GM19328 (cell line): ENCODE measurements around the gene THPO.

ENCODE experiments used
- ATAC-seq: cut with Tn5 transposase; IDR thresholded peaks from one replicate; pipeline ENCODE4 v1.9.1; 2021; ENCODE audit warnings: mild to moderate bottlenecking, moderate library complexity; ENCODE audit not compliant: unreplicated experiment

The THPO gene

DNA sequence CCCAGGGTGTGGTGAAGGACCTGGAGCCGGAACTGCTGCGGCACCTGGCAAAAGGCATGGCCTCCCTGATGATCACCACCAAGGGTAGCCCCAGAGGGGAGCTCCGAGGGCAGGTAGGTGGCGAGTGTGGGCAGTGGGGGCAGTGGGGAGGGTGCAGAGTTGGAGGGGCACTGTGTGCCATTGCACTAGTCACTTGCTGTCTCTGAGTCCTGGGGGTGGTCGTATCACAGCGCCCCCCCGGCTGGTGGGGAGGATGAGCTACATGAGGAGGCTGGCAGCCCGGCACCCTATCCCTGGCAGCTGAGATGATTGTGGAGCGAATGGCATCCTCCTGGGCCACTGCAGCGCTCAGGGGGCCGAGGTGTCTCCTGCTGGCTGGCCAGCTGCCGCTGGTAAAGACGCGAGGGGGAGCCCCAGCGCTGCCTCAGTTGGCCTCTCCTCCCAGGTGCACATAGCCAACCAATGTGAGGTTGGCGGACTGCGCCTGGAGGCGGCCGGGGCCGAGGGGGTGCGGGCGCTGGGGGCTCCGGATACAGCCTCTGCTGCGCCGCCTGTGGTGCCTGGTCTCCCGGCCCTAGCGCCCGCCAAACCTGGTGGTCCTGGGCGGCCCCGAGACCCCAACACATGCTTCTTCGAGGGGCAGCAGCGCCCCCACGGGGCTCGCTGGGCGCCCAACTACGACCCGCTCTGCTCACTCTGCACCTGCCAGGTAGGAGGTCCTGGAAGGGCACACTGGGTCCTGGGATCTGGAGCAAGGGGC, 8.2 kb upstream of the THPO start:
- no peak for ATAC-seq

- ATAC-seq: no peak
Measured at GRCh38 chr3:184384856-184385422, 6.9 kb upstream of the THPO start.

DNA sequence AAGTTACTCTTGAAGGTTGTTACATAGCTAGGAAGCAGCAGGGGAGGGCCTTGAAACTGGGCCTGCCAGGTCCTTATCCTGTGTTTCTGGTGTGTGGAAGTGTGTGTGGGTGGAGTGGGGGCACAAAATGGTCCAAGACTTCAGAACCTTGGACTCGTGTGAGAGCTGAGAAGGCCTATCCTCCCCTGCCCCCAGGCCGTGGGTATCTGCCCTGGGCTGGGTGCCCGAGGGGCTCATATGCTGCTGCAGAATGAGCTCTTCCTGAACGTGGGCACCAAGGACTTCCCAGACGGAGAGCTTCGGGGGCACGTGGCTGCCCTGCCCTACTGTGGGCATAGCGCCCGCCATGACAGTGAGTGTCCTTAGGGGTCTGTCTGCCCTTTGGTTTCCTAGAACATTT, 6.3 kb upstream of the THPO start:
- no peak for ATAC-seq

DNA sequence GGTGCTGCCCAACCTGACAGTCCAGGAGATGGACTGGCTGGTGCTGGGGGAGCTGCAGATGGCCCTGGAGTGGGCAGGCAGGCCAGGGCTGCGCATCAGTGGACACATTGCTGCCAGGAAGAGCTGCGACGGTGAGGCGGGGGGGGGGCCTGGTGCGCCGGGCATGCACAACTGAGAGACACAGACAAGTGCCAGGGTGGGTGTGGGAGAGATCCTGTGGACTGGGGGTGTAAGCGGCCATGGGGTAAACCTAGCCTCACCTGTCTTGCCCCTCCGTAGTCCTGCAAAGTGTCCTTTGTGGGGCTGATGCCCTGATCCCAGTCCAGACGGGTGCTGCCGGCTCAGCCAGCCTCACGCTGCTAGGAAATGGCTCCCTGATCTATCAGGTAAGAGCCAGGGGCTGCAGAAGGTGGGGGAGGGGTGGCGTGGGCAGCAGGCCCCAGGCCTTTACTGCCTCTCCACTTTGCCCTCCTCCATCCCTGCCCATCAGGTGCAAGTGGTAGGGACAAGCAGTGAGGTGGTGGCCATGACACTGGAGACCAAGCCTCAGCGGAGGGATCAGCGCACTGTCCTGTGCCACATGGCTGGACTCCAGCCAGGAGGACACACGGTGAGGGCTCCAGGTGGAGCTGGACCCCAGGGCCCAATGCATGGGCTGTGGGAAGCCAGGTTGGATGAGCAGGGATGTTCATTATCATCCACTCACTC, 5.2 kb upstream of the THPO start:
- ATAC-seq: no peak

GRCh38 chr3:184382326-184383032, 4.5 kb upstream of the THPO start:
- no peak for ATAC-seq

DNA sequence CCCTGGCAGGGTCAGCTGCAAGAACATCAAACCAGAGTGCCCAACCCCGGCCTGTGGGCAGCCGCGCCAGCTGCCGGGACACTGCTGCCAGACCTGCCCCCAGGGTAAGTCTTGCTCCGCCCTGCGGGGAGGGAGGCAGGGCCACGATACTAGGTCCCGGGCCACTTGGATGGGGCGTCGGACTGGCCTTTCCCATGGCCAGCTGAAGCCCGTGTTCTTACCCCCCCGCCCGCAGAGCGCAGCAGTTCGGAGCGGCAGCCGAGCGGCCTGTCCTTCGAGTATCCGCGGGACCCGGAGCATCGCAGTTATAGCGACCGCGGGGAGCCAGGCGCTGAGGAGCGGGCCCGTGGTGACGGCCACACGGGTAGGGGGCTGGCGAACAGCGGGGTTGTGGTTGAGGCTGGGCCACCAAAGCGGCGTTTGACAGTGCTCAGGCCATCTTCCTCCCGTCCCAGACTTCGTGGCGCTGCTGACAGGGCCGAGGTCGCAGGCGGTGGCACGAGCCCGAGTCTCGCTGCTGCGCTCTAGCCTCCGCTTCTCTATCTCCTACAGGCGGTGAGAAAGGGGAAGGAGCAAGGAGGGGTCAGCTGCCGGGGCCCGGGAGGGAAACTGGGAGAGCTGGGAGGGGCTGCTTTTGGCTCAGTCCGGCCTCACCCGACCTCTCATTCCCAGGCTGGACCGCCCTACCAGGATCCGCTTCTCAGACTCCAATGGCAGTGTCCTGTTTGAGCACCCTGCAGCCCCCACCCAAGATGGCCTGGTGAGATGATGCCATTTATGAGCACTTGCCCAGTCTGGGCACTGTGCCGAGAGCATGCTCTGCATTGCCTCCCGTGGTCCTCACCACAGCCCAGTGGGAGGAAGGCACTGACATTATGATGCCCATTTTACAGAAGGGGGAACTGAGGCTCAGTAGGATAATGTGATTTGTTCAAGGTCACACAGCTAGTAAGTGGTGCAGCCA, 3.5 kb upstream of the THPO start:
- no peak for ATAC-seq

- ATAC-seq: no peak
Measured at GRCh38 chr3:184380627-184381260, 2.7 kb upstream of the THPO start.

DNA sequence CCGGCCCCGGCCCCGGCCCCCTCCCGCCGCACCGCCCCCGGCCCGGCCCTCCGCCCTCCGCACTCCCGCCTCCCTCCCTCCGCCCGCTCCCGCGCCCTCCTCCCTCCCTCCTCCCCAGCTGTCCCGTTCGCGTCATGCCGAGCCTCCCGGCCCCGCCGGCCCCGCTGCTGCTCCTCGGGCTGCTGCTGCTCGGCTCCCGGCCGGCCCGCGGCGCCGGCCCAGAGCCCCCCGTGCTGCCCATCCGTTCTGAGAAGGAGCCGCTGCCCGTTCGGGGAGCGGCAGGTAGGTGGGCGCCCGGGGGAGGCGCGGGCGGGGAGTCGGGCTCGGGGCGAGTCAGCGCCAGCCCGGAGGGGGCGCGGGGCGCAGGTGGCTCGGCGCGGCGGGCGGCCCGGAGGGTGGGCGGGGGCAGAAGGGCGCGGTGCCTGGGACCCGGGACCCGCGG, 2.2 kb upstream of the THPO start:
- no peak for ATAC-seq

DNA sequence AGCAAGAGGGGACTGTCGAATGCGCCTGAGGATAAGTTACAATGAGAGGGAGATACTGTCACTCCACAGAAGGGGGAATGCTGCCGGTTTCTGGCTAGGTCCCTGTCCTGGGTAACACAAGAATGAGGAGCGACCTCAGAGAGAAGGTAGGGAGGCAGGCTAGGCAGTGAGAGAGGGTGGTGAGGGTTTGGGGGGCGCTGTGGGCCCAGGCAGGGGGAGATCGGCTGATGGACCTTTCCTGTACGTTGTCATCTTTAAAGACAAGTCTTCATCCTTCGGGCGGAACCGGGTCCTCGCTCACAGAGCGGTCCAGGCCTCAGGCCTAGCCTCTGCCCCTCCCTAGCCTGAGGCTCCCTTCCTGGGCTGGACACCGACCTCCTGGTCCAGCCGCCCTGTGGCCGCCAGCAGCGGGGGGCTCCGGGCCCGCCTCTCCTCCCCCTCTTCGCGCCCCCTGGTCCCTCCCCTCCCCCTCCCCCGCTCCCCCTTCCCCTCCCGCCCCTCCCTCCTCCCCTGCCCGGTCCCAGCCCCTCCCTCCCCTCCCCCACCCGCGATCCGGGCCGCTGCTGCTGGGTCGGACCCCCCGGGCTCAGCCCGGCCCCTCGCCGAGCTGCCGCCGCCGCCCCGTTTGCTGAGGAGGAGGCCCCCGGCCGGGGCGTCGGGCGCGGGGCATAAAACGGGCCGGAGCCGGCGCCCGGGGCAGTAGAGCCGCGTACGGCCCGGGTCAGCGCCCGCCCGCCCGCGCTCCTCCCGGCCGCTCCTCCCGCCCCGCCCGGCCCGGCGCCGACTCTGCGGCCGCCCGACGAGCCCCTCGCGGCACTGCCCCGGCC, 1.6 kb upstream of the THPO start, which contains the start of gene CHRD:
TSS of gene CHRD (plus strand) at position 697 of the 827 bp plus-strand sequence. CDS start 265 bp downstream, outside the sequence.
- no peak for ATAC-seq

GRCh38 chr3:184378651-184379357, 797 bp upstream of the THPO start:
- no peak for ATAC-seq

- no peak for ATAC-seq
Measured at GRCh38 chr3:184377374-184377773, 633 bp downstream of the THPO start.

- ATAC-seq: no peak
Measured at GRCh38 chr3:184375747-184376461, 2.1 kb downstream of the THPO start.

DNA sequence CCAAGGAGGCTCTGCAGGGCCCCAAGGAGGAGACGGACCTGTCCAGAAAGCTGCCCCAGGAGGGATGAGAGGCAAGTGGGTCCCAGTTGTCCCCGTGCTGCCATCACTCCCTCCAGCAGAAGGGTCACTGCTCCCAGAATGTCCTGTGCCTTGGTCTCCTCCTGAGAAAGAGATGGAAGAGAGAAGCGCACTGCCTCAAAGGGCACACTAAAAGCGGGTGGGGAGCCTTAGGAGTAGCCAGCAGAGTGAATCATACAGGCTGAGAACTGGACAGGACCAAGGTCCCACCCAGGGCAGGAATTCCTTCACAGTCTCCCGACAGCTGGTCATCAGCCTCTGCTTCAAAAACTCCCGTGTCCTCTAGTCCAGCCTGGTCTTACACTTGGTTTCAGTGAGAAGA, 4.6 kb downstream of the THPO start:
- ATAC-seq: no peak

- no peak for ATAC-seq
Measured at GRCh38 chr3:184372911-184373310, 5.1 kb downstream of the THPO start.

GRCh38 chr3:184372296-184372821, 5.6 kb downstream of the THPO start:
- ATAC-seq: no peak

GRCh38 chr3:184371570-184372018, 6.4 kb downstream of the THPO start:
- ATAC-seq: peak; percentile 53

GRCh38 chr3:184368586-184369183, 9.3 kb downstream of the THPO start:
- ATAC-seq: no peak
